HepG2 (cell line): ENCODE results near the gene AGRP. TPM values are rescaled to one million over a fixed set of nuclear protein-coding genes. Genes with fewer than 3 reads are reported as not detected.

ENCODE experiments used
- GATAD1 ChIP-seq: IDR thresholded peaks from 2 replicates; pipeline ENCODE4 v1.6.1; 2016; ENCODE audit warnings: missing genetic modification reagents, missing compliant biosample characterization
- NFYC ChIP-seq: IDR thresholded peaks from 2 replicates; pipeline ENCODE4 v1.6.1; 2016; ENCODE audit warnings: missing genetic modification reagents, missing compliant biosample characterization
- NRL ChIP-seq: sonication (generic); formaldehyde crosslinking; IDR thresholded peaks from 2 replicates; pipeline ENCODE4 v1.5.0; 2020; ENCODE audit warnings: missing genetic modification reagents, mild to moderate bottlenecking, moderate library complexity, borderline replicate concordance
- SRSF4 ChIP-seq: fragments of 200-400 bp; formaldehyde crosslinking; IDR thresholded peaks from one replicate; pipeline ENCODE4 v1.6.1; 2018; ENCODE audit warnings: mild to moderate bottlenecking, low read depth, low read length, moderate library complexity; ENCODE audit not compliant: poor library complexity, severe bottlenecking
- TRIM24 ChIP-seq: sonication (generic); formaldehyde crosslinking; IDR thresholded peaks from 2 replicates; pipeline ENCODE4 v1.8.0; 2022; ENCODE audit warnings: mild to moderate bottlenecking, missing genetic modification reagents
- YEATS2 ChIP-seq: sonication (generic); formaldehyde crosslinking; IDR thresholded peaks from 2 replicates; pipeline ENCODE4 v1.4.0; 2020; ENCODE audit warnings: missing genetic modification reagents, borderline replicate concordance
- ZBTB8A ChIP-seq: sonication (generic); formaldehyde crosslinking; IDR thresholded peaks from 2 replicates; pipeline ENCODE4 v1.4.0; 2020; ENCODE audit warnings: mild to moderate bottlenecking, low read depth, missing genetic modification reagents, borderline replicate concordance
- ZIK1 ChIP-seq: sonication (generic); formaldehyde crosslinking; IDR thresholded peaks from 2 replicates; pipeline ENCODE4 v1.5.0; 2020; ENCODE audit warnings: mild to moderate bottlenecking, low read depth, missing genetic modification reagents, borderline replicate concordance
- ZKSCAN1 ChIP-seq: fragments of 150-350 bp; IDR thresholded peaks from 2 replicates; pipeline ENCODE4 v1.6.1; 2014; ENCODE audit warnings: low read length
- ZKSCAN5 ChIP-seq: sonication (generic); formaldehyde crosslinking; IDR thresholded peaks from 2 replicates; pipeline ENCODE4 v1.5.1; 2020; ENCODE audit warnings: mild to moderate bottlenecking, missing genetic modification reagents
- ZMYM3 ChIP-seq: sonication (generic); formaldehyde crosslinking; IDR thresholded peaks from 2 replicates; pipeline ENCODE4 v1.5.1; 2020; ENCODE audit warnings: mild to moderate bottlenecking, missing genetic modification reagents
- ZNF883 ChIP-seq: sonication (generic); formaldehyde crosslinking; IDR thresholded peaks from 2 replicates; pipeline ENCODE4 v1.5.1; 2020; ENCODE audit warnings: mild to moderate bottlenecking, missing genetic modification reagents; ENCODE audit errors: not compliant biosample characterization
- polyA plus RNA-seq, 8 experiments: library from polyadenylated mRNA; depleted of rRNA in 3 of 8; stranded (reverse) in 7 of 8; unstranded in 1 of 8; fragments of >200 nt; fragmentation: Illumina TruSeq in 4 of 8; extraction: Trizol in 4 of 8; gene quantifications; 2 replicates each; pipeline versions ENCODE4 v1.2.1 to v1.2.3, GENCODE V29; 2011 to 2016; ENCODE audit warnings: low read depth in 4 of 8, missing spikeins in 1 of 8, mixed read lengths in 1 of 8; ENCODE audit not compliant: insufficient read depth in 1 of 8
- total RNA-seq, 5 experiments: library from RNA; depleted of rRNA; stranded (reverse); fragments of >200 nt; fragmentation: Illumina TruSeq; extraction: Trizol; gene quantifications; 2 replicates each; pipeline ENCODE4 v1.2.3, GENCODE V29; 2016; ENCODE audit warnings: low read depth in 1 of 5
- TF ChIP-seq, protein P1 (sequence below): sonication (generic); formaldehyde crosslinking; IDR thresholded peaks from 2 replicates; pipeline ENCODE4 v1.5.0; 2020; ENCODE audit warnings: mild to moderate bottlenecking, missing genetic modification reagents, borderline replicate concordance
- TF ChIP-seq, protein P2 (sequence below): sonication (generic); formaldehyde crosslinking; IDR thresholded peaks from 2 replicates; pipeline ENCODE4 v1.8.0; 2022; ENCODE audit warnings: missing genetic modification reagents, mild to moderate bottlenecking, borderline replicate concordance
- TF ChIP-seq, protein P3 (sequence below): IDR thresholded peaks from 2 replicates; pipeline ENCODE4 v1.6.1; 2012; ENCODE audit warnings: inconsistent platforms
- TF ChIP-seq, protein P4 (sequence below): sonication (generic); formaldehyde crosslinking; IDR thresholded peaks from 2 replicates; pipeline ENCODE4 v1.4.0; 2020; ENCODE audit warnings: missing genetic modification reagents, borderline replicate concordance

AGRP gene
- total and polyA plus RNA-seq, 2 of the 13 experiments (the other 11 are each of a cell fraction or from before 2014, with no cell fraction given), result not detected

DNA sequence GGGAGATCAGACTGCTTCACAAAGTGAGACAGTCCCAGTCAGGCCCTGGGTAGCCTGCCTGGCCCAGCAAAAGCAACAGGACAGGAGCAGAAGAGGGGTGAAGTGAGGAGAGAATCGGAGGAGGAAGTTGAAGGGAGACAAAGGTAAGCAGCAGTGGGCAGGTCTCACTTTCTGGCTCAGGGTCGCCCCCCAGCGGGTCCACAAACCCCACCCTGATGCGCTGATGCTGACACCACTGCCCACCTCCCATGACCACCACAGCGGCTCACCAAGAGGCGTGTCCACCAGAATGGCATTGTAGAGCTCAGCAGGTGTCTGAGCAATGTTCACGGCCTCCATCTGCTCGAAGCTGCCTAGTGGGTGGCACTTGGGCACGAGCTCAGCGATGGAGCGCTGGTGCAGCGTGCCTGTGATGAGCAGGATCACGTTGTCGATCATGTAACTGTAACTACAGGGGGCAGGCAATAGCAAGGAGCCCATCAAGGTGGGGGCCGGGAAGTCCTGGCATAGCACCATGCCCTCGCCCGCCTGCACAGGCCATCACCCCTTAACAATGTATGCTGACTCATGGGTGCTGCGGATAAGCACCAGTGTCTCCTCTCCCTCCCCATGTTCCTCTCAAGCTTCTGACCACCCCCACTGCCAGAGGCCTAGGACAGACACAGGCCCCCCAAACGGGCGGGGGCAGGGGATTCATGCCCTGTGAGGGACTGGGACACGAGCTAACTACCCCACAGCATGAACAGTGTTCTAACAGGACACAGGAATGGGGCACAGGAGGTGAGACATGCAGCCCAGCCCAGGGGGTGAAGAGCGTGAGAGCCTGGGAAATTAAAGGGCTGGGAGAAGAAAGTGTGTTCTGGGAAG, 38.9 kb downstream of the AGRP start (continued):
- TF ChIP-seq ZKSCAN5 (CRISPR knock-in tag) (no peak), NFYC (CRISPR knock-in tag) (no peak), ZMYM3 (CRISPR knock-in tag) (no peak), ZKSCAN1 (no peak), SRSF4 (no peak), ZIK1 (CRISPR knock-in tag) (no peak), NRL (CRISPR knock-in tag) (no peak), YEATS2 (CRISPR knock-in tag) (no peak), ZNF883 (CRISPR knock-in tag) (no peak), TRIM24 (CRISPR knock-in tag) (no peak), ZBTB8A (CRISPR knock-in tag) (no peak), GATAD1 (no peak)
- TF ChIP-seq, protein P1, sequence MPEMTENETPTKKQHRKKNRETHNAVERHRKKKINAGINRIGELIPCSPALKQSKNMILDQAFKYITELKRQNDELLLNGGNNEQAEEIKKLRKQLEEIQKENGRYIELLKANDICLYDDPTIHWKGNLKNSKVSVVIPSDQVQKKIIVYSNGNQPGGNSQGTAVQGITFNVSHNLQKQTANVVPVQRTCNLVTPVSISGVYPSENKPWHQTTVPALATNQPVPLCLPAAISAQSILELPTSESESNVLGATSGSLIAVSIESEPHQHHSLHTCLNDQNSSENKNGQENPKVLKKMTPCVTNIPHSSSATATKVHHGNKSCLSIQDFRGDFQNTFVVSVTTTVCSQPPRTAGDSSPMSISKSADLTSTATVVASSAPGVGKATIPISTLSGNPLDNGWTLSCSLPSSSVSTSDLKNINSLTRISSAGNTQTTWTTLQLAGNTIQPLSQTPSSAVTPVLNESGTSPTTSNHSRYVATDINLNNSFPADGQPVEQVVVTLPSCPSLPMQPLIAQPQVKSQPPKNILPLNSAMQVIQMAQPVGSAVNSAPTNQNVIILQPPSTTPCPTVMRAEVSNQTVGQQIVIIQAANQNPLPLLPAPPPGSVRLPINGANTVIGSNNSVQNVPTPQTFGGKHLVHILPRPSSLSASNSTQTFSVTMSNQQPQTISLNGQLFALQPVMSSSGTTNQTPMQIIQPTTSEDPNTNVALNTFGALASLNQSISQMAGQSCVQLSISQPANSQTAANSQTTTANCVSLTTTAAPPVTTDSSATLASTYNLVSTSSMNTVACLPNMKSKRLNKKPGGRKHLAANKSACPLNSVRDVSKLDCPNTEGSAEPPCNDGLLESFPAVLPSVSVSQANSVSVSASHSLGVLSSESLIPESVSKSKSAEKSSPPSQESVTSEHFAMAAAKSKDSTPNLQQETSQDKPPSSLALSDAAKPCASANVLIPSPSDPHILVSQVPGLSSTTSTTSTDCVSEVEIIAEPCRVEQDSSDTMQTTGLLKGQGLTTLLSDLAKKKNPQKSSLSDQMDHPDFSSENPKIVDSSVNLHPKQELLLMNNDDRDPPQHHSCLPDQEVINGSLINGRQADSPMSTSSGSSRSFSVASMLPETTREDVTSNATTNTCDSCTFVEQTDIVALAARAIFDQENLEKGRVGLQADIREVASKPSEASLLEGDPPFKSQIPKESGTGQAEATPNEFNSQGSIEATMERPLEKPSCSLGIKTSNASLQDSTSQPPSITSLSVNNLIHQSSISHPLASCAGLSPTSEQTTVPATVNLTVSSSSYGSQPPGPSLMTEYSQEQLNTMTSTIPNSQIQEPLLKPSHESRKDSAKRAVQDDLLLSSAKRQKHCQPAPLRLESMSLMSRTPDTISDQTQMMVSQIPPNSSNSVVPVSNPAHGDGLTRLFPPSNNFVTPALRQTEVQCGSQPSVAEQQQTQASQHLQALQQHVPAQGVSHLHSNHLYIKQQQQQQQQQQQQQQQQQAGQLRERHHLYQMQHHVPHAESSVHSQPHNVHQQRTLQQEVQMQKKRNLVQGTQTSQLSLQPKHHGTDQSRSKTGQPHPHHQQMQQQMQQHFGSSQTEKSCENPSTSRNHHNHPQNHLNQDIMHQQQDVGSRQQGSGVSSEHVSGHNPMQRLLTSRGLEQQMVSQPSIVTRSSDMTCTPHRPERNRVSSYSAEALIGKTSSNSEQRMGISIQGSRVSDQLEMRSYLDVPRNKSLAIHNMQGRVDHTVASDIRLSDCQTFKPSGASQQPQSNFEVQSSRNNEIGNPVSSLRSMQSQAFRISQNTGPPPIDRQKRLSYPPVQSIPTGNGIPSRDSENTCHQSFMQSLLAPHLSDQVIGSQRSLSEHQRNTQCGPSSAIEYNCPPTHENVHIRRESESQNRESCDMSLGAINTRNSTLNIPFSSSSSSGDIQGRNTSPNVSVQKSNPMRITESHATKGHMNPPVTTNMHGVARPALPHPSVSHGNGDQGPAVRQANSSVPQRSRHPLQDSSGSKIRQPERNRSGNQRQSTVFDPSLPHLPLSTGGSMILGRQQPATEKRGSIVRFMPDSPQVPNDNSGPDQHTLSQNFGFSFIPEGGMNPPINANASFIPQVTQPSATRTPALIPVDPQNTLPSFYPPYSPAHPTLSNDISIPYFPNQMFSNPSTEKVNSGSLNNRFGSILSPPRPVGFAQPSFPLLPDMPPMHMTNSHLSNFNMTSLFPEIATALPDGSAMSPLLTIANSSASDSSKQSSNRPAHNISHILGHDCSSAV (CRISPR knock-in tag), result no peak
- TF ChIP-seq, protein P2, sequence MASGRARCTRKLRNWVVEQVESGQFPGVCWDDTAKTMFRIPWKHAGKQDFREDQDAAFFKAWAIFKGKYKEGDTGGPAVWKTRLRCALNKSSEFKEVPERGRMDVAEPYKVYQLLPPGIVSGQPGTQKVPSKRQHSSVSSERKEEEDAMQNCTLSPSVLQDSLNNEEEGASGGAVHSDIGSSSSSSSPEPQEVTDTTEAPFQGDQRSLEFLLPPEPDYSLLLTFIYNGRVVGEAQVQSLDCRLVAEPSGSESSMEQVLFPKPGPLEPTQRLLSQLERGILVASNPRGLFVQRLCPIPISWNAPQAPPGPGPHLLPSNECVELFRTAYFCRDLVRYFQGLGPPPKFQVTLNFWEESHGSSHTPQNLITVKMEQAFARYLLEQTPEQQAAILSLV (CRISPR knock-in tag), result no peak
- TF ChIP-seq, protein P3, sequence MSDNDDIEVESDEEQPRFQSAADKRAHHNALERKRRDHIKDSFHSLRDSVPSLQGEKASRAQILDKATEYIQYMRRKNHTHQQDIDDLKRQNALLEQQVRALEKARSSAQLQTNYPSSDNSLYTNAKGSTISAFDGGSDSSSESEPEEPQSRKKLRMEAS, result no peak
- TF ChIP-seq, protein P4, sequence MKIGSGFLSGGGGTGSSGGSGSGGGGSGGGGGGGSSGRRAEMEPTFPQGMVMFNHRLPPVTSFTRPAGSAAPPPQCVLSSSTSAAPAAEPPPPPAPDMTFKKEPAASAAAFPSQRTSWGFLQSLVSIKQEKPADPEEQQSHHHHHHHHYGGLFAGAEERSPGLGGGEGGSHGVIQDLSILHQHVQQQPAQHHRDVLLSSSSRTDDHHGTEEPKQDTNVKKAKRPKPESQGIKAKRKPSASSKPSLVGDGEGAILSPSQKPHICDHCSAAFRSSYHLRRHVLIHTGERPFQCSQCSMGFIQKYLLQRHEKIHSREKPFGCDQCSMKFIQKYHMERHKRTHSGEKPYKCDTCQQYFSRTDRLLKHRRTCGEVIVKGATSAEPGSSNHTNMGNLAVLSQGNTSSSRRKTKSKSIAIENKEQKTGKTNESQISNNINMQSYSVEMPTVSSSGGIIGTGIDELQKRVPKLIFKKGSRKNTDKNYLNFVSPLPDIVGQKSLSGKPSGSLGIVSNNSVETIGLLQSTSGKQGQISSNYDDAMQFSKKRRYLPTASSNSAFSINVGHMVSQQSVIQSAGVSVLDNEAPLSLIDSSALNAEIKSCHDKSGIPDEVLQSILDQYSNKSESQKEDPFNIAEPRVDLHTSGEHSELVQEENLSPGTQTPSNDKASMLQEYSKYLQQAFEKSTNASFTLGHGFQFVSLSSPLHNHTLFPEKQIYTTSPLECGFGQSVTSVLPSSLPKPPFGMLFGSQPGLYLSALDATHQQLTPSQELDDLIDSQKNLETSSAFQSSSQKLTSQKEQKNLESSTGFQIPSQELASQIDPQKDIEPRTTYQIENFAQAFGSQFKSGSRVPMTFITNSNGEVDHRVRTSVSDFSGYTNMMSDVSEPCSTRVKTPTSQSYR, result no peak
